OCI-LY7 (cell line): Measurements from ENCODE around the gene TPST1. TPM values are rescaled to one million over a fixed set of nuclear protein-coding genes. Genes with fewer than 3 reads are reported as not detected.
"Not testable (repeated sequence)": the region's sequence is repeated elsewhere in the genome, so short reads cannot be mapped to it uniquely, and the experiment has no call there.

ENCODE experiments used
- BruUV-seq: library from RNA; stranded (reverse); fragments of 400-500 nt; replicated peaks from 2 replicates; lab custom pipeline; 2021; lab: Mats Ljungman, UMichigan
- CTCF ChIA-PET: fragments of 300-600 bp; sonication (Branson Sonifier 250); formaldehyde crosslinking; loops from one replicate; lab custom pipeline; 2022; ENCODE audit warnings: antibody characterized with exemption; ENCODE audit not compliant: unreplicated experiment; lab: Charles Lee
- POLR2A ChIA-PET: fragments of 300-600 bp; sonication (Branson Sonifier 250); formaldehyde crosslinking; loops from one replicate; lab custom pipeline; 2022; ENCODE audit warnings: antibody characterized with exemption; lab: Charles Lee
- DNase-seq: peaks from one replicate; pipeline ENCODE4 v3.0.0-alpha.2; 2015; ENCODE audit warnings: low spot score
- H2AFZ ChIP-seq: fragments of 200-600 bp; sonication (generic), shearing (Covaris generic); 2 replicates; pipeline ENCODE4 v1.6.1; 2014; ENCODE audit warnings: mild to moderate bottlenecking, antibody characterized with exemption, low read length, moderate library complexity
- H3K27ac ChIP-seq: fragments of 200-600 bp; sonication (generic); 2 replicates; pipeline ENCODE4 v1.5.1; 2014; ENCODE audit warnings: mixed run types, low read depth, mild to moderate bottlenecking, moderate library complexity, low read length, inconsistent platforms; ENCODE audit not compliant: poor library complexity, severe bottlenecking
- H3K36me3 ChIP-seq: fragments of 200-600 bp; sonication (generic); 2 replicates; pipeline ENCODE4 v1.6.1; 2014; ENCODE audit warnings: mild to moderate bottlenecking, antibody characterized with exemption, low read length, moderate library complexity, mixed read lengths; ENCODE audit not compliant: insufficient read depth
- H3K4me1 ChIP-seq: fragments of 200-600 bp; sonication (generic); 2 replicates; pipeline ENCODE4 v1.5.1; 2014; ENCODE audit warnings: mild to moderate bottlenecking, low read length; ENCODE audit not compliant: insufficient read depth, poor library complexity, severe bottlenecking
- H3K4me2 ChIP-seq: fragments of 200-600 bp; sonication (generic); 2 replicates; pipeline ENCODE4 v1.6.1; 2014; ENCODE audit warnings: mild to moderate bottlenecking, low read length
- H3K4me3 ChIP-seq: fragments of 200-600 bp; sonication (generic); 2 replicates; pipeline ENCODE4 v1.5.1; 2014; ENCODE audit warnings: mild to moderate bottlenecking, low read depth, low read length; ENCODE audit not compliant: poor library complexity, severe bottlenecking
- H3K79me2 ChIP-seq: fragments of 200-600 bp; sonication (generic); 2 replicates; pipeline ENCODE4 v1.6.1; 2016; ENCODE audit warnings: low read depth, mild to moderate bottlenecking, low read length, moderate library complexity, mixed read lengths; ENCODE audit not compliant: insufficient read depth
- H3K9me2 ChIP-seq: fragments of 200-600 bp; sonication (generic); 2 replicates; pipeline ENCODE4 v1.6.1; 2016; ENCODE audit warnings: mild to moderate bottlenecking, low read length, mixed read lengths; ENCODE audit not compliant: insufficient read depth
- H3K9me3 ChIP-seq: fragments of 200-600 bp; sonication (generic); 2 replicates; pipeline ENCODE4 v1.6.1; 2014; ENCODE audit warnings: mild to moderate bottlenecking, mixed run types, low read length, mixed read lengths
- H4K20me1 ChIP-seq: fragments of 200-600 bp; sonication (generic); 2 replicates; pipeline ENCODE4 v1.6.1; 2014; ENCODE audit warnings: mild to moderate bottlenecking, antibody characterized with exemption, low read length, moderate library complexity, mixed read lengths; ENCODE audit not compliant: insufficient read depth
- EZH2phosphoT487 ChIP-seq: fragments of 200-600 bp; sonication (generic); IDR thresholded peaks from 2 replicates; pipeline ENCODE4 v1.6.1; 2018; ENCODE audit warnings: low read depth, borderline replicate concordance, mild to moderate bottlenecking, mixed run types, antibody characterized with exemption, low read length, moderate library complexity, mixed read lengths
- intact Hi-C: fragments of 100-400 bp; cut with micrococcal nuclease; formaldehyde crosslinking; loops from one replicate; pipeline ENCODE4 v1.10.0; 2022; ENCODE audit not compliant: unreplicated experiment
- total RNA-seq, 2 experiments: library from RNA; depleted of rRNA in 1 of 2; stranded (reverse); fragments of >200 nt in 1 of 2; shearing (Covaris generic) in 1 of 2; gene quantifications; 2 replicates each; pipeline ENCODE4 v1.2.3, GENCODE V29; 2014 to 2022
- TF ChIP-seq, protein P1 (sequence below): fragments of 200-600 bp; sonication (generic); conservative IDR thresholded peaks from 2 replicates; pipeline ENCODE4 v1.5.1; 2014; ENCODE audit warnings: mild to moderate bottlenecking, antibody characterized with exemption, low read length, moderate library complexity, mixed read lengths

Gene TPST1
- total RNA-seq, 2 experiments from 2014 or later, result 3.5 to 6.6 TPM

DNA sequence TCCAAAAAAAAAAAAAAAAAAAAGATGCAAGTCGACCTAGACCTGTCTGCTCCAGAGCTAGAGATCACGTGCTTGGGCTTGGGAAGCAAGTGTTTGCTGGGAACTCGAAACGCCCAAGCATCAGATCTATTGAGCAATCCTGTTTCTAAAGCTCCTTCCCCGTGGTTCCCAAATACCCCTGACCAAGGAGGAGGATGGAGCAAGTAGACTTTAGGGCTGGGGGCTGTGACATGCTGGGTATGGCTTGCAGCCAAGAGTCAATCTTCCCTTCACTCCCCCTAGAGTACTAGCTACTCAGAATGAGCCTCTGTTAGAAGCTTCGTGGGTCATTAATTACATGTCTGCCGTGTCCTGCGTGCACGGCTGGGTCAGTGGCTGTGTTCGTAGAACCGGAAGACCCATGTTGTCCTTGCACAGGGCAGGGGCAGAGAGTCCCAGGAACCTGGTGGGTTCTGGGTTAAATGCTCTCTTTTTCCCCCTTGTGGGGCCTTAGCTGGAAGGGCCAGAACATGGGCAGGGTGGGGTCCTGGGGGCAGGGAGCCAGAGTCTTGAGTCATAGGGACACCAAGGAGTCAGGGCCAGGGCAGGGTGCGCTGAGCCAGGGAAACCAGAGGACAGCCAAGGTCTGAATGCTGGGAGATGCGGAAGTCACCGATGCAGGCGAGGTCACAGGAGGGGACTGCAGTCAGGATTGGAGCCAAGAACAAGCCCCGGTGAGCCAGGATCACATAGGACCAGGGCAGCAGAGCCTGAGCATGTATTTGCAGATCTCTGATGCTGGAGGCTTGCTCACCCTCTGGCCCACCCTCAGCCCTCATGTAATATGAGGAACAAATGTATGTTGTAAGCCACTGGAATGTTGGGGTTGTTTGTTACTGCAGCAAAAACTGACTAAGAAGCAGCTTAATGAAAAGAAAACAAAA is 34.6 kb upstream of the TPST1 start:
- no peak overlapping the region for H3K4me2 ChIP-seq
- CTCF ChIA-PET, result no interaction called here
- POLR2A ChIA-PET, result interaction anchor here (0.6 to 0.7 kb wide), 3 partner anchors 155 to 985 kb away, joined by 3 to 4 read pairs (median 3); no protein-coding TSS in a partner anchor

DNA sequence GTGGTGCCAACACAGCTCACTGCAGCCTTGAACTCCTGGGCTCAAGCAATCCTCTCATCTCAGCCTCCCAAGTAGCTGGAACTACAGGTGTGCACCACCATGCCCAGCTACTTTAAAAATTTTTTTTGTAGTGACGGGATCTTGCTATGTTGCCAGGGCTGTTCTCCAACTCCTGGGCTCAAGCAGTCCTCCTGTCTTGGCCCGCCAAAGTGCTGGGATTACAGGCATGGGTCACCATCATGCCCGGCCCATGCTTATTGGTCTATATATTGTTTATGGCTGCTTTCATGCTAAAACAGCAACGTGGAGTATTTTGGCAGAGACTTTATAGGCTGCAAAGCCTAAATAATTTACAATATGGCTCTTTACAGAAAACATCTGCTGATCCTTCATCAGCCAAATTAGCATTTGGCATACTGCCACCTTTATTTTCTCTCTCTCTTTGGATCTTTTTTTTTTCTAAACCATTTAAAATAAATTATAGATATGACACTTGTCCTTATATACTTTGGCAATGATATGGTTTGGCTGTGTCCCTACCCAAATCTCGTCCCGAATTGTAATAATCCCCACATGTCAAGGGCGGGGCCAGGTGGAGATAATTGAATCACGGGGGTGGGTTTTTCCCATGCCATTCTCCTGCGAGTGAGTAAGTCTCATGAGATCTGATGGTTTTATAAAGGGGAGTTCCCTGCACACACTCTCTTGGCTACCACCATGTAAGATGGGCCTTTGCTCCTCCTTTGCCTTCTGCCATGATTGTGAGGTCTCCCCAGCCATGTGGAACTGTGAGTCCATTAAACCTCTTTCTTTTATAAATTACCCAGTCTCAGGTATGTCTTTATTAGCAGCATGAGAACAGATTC is 32.4 kb upstream of the TPST1 start:
- H3K27ac ChIP-seq, CTCF ChIA-PET, H4K20me1 ChIP-seq, H3K36me3 ChIP-seq, H3K4me1 ChIP-seq, intact Hi-C loops, H3K9me3 ChIP-seq, DNase-seq, H3K4me2 ChIP-seq, BruUV-seq, H3K4me3 ChIP-seq, H3K79me2 ChIP-seq, H2AFZ ChIP-seq, H3K9me2 ChIP-seq: not testable (repeated sequence)
- POLR2A ChIA-PET, result interaction anchor here (1.0 kb wide), 1 partner anchor 119 kb away, joined by 3 read pairs; no protein-coding TSS in a partner anchor

More for the DNA sequence above, 34.6 kb upstream of the TPST1 start:
- Histone ChIP-seq H3K4me3 (no peak overlapping the region), H3K36me3 (no peaks in the 10 kb centered on the region), H3K4me1 (no peaks in the 10 kb centered on the region), H3K79me2 (no peaks in the 10 kb centered on the region), H3K9me2 (no peaks in the 10 kb centered on the region), H4K20me1 (no peaks in the 10 kb centered on the region), H3K27ac (no peak overlapping the region), H2AFZ (no peak overlapping the region), H3K9me3 (no peaks in the 10 kb centered on the region)
- intact Hi-C loops, result no loop called here
- BruUV-seq, result no TSS peak
- TF ChIP-seq, protein P1, sequence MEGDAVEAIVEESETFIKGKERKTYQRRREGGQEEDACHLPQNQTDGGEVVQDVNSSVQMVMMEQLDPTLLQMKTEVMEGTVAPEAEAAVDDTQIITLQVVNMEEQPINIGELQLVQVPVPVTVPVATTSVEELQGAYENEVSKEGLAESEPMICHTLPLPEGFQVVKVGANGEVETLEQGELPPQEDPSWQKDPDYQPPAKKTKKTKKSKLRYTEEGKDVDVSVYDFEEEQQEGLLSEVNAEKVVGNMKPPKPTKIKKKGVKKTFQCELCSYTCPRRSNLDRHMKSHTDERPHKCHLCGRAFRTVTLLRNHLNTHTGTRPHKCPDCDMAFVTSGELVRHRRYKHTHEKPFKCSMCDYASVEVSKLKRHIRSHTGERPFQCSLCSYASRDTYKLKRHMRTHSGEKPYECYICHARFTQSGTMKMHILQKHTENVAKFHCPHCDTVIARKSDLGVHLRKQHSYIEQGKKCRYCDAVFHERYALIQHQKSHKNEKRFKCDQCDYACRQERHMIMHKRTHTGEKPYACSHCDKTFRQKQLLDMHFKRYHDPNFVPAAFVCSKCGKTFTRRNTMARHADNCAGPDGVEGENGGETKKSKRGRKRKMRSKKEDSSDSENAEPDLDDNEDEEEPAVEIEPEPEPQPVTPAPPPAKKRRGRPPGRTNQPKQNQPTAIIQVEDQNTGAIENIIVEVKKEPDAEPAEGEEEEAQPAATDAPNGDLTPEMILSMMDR, result no peak
- no peak for TF ChIP-seq EZH2phosphoT487
- no peak for DNase-seq

DNA sequence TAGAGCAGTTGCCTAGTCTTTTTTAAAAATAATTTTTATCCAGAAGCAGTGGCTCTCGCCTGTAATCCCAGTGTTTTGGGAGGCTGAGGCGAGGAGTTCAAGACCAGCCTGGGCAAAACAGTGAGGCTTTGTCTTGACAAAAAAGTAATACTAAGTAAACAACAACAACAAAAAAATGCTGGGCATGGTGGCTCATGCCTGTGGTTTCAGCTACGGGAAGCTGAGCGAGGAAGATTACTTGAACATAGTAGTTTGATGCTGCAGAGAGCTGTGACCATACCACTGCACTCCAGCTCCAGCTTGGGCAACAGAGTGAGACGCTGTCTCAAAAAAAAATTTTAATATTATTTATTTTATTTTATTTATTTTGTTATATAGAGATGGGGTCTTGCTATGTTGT is 31.3 kb upstream of the TPST1 start:
- intact Hi-C loops, result no loop called here
- TF ChIP-seq, protein P1, result no peak
- TF ChIP-seq EZH2phosphoT487, result no peak
- Histone ChIP-seq H3K27ac (no peak overlapping the region), H2AFZ (no peak overlapping the region), H3K4me1 (no peaks in the 10 kb centered on the region), H3K36me3 (no peaks in the 10 kb centered on the region), H4K20me1 (no peaks in the 10 kb centered on the region), H3K79me2 (no peaks in the 10 kb centered on the region), H3K9me2 (no peaks in the 10 kb centered on the region), H3K4me2 (no peak overlapping the region), H3K9me3 (no peaks in the 10 kb centered on the region), H3K4me3 (no peak overlapping the region)
- no TSS peak for BruUV-seq
- ChIA-PET CTCF (no interaction called here), POLR2A (interaction anchor here (0.5 to 1.0 kb wide), 2 partner anchors 120 to 293 kb away, joined by 3 read pairs; no protein-coding TSS in a partner anchor)
- DNase-seq, result no peak

DNA sequence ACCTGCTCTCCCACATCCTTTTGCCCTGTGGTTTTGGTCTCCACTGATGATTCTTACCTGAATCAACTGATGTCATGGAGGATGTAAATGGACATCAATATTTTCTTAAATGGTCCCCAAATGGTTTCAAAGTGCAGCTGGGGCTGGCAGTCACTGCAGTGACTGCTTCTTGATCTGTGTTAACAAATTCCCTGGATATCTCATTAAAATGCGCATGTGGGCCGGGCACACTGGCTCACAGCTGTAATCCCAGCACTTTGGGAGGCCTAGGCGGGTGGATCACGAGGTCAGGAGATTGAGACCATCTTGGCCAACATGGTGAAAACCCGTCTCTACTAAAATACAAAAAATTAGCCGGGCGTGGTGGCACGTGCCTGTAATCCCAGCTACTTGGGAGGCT is 30.1 kb upstream of the TPST1 start:
- H2AFZ ChIP-seq, H3K36me3 ChIP-seq, H3K9me3 ChIP-seq, H3K27ac ChIP-seq, H3K4me2 ChIP-seq, H3K4me3 ChIP-seq, H3K9me2 ChIP-seq, H3K79me2 ChIP-seq, H4K20me1 ChIP-seq, BruUV-seq, H3K4me1 ChIP-seq, CTCF ChIA-PET, intact Hi-C loops, DNase-seq: not testable (repeated sequence)
- POLR2A ChIA-PET, result interaction anchor here (1.0 to 1.2 kb wide), 2 partner anchors 9 kb away, joined by 3 to 5 read pairs; no protein-coding TSS in a partner anchor
